ENCODE data around the gene SPOCK3. TPM values are rescaled to one million over a fixed set of nuclear protein-coding genes. Genes with fewer than 3 reads are reported as not detected.

Gene SPOCK3
- total and polyA plus RNA-seq, 10 of the 15 experiments (the other 5 are each of a cell fraction or from before 2014, with no cell fraction given), result 0.06 to 0.39 (median 0.09) TPM; not detected in 5

DNA sequence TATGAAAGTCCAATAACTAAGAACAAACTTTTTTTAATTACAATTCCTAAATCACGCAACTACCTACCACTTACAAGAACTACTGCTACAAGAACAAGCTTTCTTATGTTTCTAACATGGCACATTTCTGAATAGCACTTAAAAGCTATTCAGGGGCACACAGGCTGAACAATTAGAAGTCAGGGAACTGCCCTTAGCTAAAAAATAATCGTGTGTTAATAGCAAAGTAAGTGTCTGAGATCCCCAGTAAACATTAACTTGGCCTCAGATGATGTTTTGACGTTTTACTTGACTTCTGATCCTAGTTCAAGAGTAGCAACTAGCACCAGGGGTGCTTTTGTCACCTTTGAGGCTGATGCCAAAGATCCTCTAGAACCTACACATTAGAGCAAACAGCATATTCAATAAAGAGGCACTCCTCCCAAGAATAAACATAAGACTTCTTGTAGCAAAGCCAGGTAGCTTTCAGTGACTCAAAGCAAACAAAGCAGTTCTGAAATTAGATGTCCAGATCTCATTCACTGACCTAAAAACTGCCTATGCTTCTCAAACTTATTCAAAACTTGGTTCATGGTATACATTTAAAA lies 16.2 kb downstream of the SPOCK3 start:
- Histone ChIP-seq H3K9ac (ENCODE audit: control insufficient read depth, insufficient read depth, low read length) (no peak overlapping the region), H3K27ac (ENCODE audit: control insufficient read depth, insufficient read depth) (no peak overlapping the region), H3K79me2 (ENCODE audit: control insufficient read depth, insufficient read depth, low read length) (no peaks in the 10 kb centered on the region), H2AFZ (ENCODE audit: control insufficient read depth, low read depth, low read length) (no peak overlapping the region), H3K36me3 (ENCODE audit: control insufficient read depth in 2 of 2, insufficient read depth in 2 of 2, low read length in 1 of 2) (no peaks in the 10 kb centered on the region), H4K20me1 (ENCODE audit: control insufficient read depth, insufficient read depth) (no peaks in the 10 kb centered on the region), H3K4me2 (ENCODE audit: control insufficient read depth, insufficient read depth) (no peak overlapping the region), H3K4me3 (no peak overlapping the region), H3K9me3 (replicated peaks; ENCODE audit: control insufficient read depth, insufficient read depth, low read length) (peaks cover 2% of the 10 kb centered on the region; the same call in 1 of the 3 replicates), H3K4me1 (ENCODE audit: control insufficient read depth, insufficient read depth, low read length) (no peaks in the 10 kb centered on the region; the same call in 1 of the 2 replicates), H3K27me3 (replicated peaks in 1 of 2; ENCODE audit: control insufficient read depth in 2 of 2, insufficient read depth in 2 of 2, low read length in 1 of 2) (no peaks in the 10 kb centered on the region)
- BruUV-seq (replicated peaks), result no TSS peak
- ChIA-PET CTCF (interaction anchor here (0.6 kb wide), 2 partner anchors 36 to 1519 kb away, joined by 3 read pairs; no protein-coding TSS in a partner anchor), SMC1A (ENCODE audit: uncharacterized antibody, unreplicated experiment) (no interaction called here), RAD21 (ENCODE audit: unreplicated experiment) (no interaction called here), POLR2A (no interaction called here)
- no peak for FAIRE-seq
- DNase-seq (ENCODE audit: low read depth, low spot score), result no peak
- in situ Hi-C loops (cut with MboI), result no loop called here
- 16% methylated on average over 3 of the region's 3 CpGs for WGBS (ENCODE audit: insufficient coverage, insufficient replicate concordance, low lambda C conversion rate, missing lambda C conversion rate)
- TF ChIP-seq ETV6 (conservative IDR thresholded peaks at IDR 0.05 in 1 of 2, IDR thresholded peaks at IDR 0.05 in 1 of 2; ENCODE audit: borderline replicate concordance in 1 of 2, low read depth in 1 of 2) (no peak), YBX1 (IDR thresholded peaks at IDR 0.05) (no peak), BCL11A (IDR thresholded peaks at IDR 0.05; ENCODE audit: low read depth, low read length) (no peak), DPF2 (IDR thresholded peaks at IDR 0.05) (no peak), BHLHE40 (IDR thresholded peaks at IDR 0.05; ENCODE audit: borderline replicate concordance in 1 of 2, low read depth in 2 of 2, low read length in 1 of 2) (no peak), ZBED1 (IDR thresholded peaks at IDR 0.05; ENCODE audit: borderline replicate concordance) (no peak), KAT2A (conservative IDR thresholded peaks at IDR 0.05; ENCODE audit: control insufficient read depth, low read depth, low read length) (no peak), ZNF384 (IDR thresholded peaks at IDR 0.05; ENCODE audit: borderline replicate concordance, low read depth, low read length) (no peak)
- TF ChIP-seq, protein P1, sequence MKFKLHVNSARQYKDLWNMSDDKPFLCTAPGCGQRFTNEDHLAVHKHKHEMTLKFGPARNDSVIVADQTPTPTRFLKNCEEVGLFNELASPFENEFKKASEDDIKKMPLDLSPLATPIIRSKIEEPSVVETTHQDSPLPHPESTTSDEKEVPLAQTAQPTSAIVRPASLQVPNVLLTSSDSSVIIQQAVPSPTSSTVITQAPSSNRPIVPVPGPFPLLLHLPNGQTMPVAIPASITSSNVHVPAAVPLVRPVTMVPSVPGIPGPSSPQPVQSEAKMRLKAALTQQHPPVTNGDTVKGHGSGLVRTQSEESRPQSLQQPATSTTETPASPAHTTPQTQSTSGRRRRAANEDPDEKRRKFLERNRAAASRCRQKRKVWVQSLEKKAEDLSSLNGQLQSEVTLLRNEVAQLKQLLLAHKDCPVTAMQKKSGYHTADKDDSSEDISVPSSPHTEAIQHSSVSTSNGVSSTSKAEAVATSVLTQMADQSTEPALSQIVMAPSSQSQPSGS (IDR thresholded peaks at IDR 0.05; ENCODE audit: low read length), result no peak
- intact Hi-C loops (cut with micrococcal nuclease; ENCODE audit: unreplicated experiment), result no loop called here
- ATAC-seq, result peak; percentile 25; the same call in 1 of the 3 replicates

Data from GM12878 (cell line).